Gastrocnemius medialis (tissue), 4 donors: ENCODE data around the gene SYDE2.

Experiments
- CTCF ChIP-seq, 5 experiments: fragments of 450-650 bp in 3 of 5; fragments of 200-600 bp in 2 of 5; sonication (generic) in 2 of 5; IDR thresholded peaks in 4 of 5; conservative IDR thresholded peaks in 1 of 5; 1 replicate in 4 of 5; 2 replicates in 1 of 5; pipeline ENCODE4 v1.5.1; 2016 to 2019; ENCODE audit warnings: antibody characterized with exemption in 5 of 5, mild to moderate bottlenecking in 3 of 5, moderate library complexity in 3 of 5
- POLR2A ChIP-seq, 2 donors: fragments of 450-650 bp; IDR thresholded peaks; one replicate each; pipeline ENCODE4 v1.6.1; 2017; ENCODE audit warnings: antibody characterized with exemption in 2 of 2, mild to moderate bottlenecking in 2 of 2, moderate library complexity in 2 of 2

GRCh38 chr1:85172684-85173337 lies 28.0 kb downstream of the SYDE2 start:
- TF ChIP-seq POLR2A (IDR thresholded peaks at IDR 0.05) (no peak), CTCF (IDR thresholded peaks at IDR 0.05 in 4 of 5, conservative IDR thresholded peaks at IDR 0.05 in 1 of 5) (no peak)
